Spinal cord (tissue), 10 donors: ENCODE measurements around the gene KANSL1. TPM values are rescaled to one million over a fixed set of nuclear protein-coding genes. Genes with fewer than 3 reads are reported as not detected.

Source experiments
- DNase-seq, 6 donors: peaks; one replicate each; pipeline versions ENCODE4 v3.0.0 to v3.0.0-alpha.2; 2013 to 2015; ENCODE audit warnings: low spot score in 6 of 6, low read depth in 4 of 6
- H3K27ac ChIP-seq: one replicate; pipeline ENCODE4 v1.5.1; 2013; ENCODE audit warnings: low read depth, low read length, control low read depth
- H3K27me3 ChIP-seq: one replicate; pipeline ENCODE4 v1.6.1; 2013; ENCODE audit warnings: low read length; ENCODE audit not compliant: control insufficient read depth, insufficient read depth
- H3K36me3 ChIP-seq: one replicate; pipeline ENCODE4 v1.6.1; 2013; ENCODE audit warnings: low read length; ENCODE audit not compliant: control insufficient read depth, insufficient read depth
- H3K4me1 ChIP-seq: one replicate; pipeline ENCODE4 v1.6.1; 2013; ENCODE audit warnings: low read length; ENCODE audit not compliant: control insufficient read depth, insufficient read depth
- H3K4me3 ChIP-seq: one replicate; pipeline ENCODE4 v1.5.1; 2013; ENCODE audit warnings: low read depth, low read length, control low read depth
- H3K9me3 ChIP-seq: one replicate; pipeline ENCODE4 v1.6.1; 2013; ENCODE audit warnings: low read length; ENCODE audit not compliant: control insufficient read depth, insufficient read depth
- whole genome bisulfite sequencing: methylation state at CpG from one replicate; pipeline ENCODE4 v1.1.5; 2013; ENCODE audit warnings: missing lambda C conversion rate; ENCODE audit not compliant: insufficient coverage; 5-methylcytosine and 5-hydroxymethylcytosine counted together
- polyA plus RNA-seq, 2 donors: library from polyadenylated mRNA; unstranded; fragments of 120-200 nt; gene quantifications; one replicate each; pipeline ENCODE4 v1.2.1, GENCODE V29; 2013; ENCODE audit not compliant: insufficient read length in 2 of 2
- total RNA-seq, 2 donors: library from RNA; depleted of rRNA in 1 of 2; stranded (reverse); fragments of 120-200 nt in 1 of 2; fragments of >200 nt in 1 of 2; gene quantifications; one replicate each; pipeline versions ENCODE4 v1.2.3 to v1.2.4, GENCODE V29; 2013 to 2014
- donor health status: healthy.

The KANSL1 gene
- total and polyA plus RNA-seq, 4 donors = 49.4 to 117 (median 89.9) TPM

DNA sequence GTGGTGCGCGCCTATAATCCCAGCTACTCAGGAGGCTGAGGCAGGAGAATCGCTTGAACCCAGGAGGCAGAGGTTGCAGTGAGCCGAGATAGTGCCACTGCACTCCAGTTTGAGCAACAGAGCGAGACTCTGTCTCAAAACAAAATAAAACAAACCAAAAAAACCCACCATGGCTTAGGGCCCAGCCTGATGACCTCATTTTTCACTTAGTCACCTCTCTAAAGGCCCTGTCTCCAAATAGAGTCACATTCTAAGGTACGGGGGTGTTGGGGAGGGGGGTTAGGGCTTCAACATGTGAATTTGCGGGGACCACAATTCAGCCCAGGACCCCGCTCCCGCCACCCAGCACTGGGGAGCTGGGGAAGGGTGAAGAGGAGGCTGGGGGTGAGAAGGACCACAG lies 195.6 kb downstream of the KANSL1 start:
- H3K9me3 ChIP-seq = no peaks in the 10 kb centered on the region
- H3K36me3 ChIP-seq = peaks cover 75% of the 10 kb centered on the region
- H3K27ac ChIP-seq = no peak overlapping the region
- H3K4me3 ChIP-seq = no peak overlapping the region
- peaks cover 27% of the 10 kb centered on the region for H3K4me1 ChIP-seq
- 93% methylated on average over 5 of the region's 9 CpGs for WGBS
- no peak for DNase-seq
- H3K27me3 ChIP-seq = no peaks in the 10 kb centered on the region

GRCh38 chr17:45997166-45997565 lies 196.1 kb downstream of the KANSL1 start:
- Histone ChIP-seq H3K4me3 (no peak overlapping the region), H3K27ac (no peak overlapping the region), H3K27me3 (no peaks in the 10 kb centered on the region), H3K36me3 (peaks cover 76% of the 10 kb centered on the region), H3K9me3 (no peaks in the 10 kb centered on the region), H3K4me1 (peaks cover 23% of the 10 kb centered on the region)
- no peak for DNase-seq
- WGBS = 87% methylated on average over 13 of the region's 13 CpGs

DNA sequence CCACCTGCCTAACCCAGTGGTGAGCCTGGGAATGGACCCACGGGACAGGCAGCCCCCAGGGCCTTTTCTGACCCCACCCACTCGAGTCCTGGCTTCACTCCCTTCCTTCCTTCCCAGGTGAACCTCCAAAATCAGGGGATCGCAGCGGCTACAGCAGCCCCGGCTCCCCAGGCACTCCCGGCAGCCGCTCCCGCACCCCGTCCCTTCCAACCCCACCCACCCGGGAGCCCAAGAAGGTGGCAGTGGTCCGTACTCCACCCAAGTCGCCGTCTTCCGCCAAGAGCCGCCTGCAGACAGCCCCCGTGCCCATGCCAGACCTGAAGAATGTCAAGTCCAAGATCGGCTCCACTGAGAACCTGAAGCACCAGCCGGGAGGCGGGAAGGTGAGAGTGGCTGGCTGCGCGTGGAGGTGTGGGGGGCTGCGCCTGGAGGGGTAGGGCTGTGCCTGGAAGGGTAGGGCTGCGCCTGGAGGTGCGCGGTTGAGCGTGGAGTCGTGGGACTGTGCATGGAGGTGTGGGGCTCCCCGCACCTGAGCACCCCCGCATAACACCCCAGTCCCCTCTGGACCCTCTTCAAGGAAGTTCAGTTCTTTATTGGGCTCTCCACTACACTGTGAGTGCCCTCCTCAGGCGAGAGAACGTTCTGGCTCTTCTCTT lies 196.8 kb downstream of the KANSL1 start:
- DNase-seq = no peak
- Histone ChIP-seq H3K27ac (no peak overlapping the region), H3K4me1 (peaks cover 15% of the 10 kb centered on the region), H3K9me3 (no peaks in the 10 kb centered on the region), H3K4me3 (no peak overlapping the region), H3K36me3 (peaks cover 77% of the 10 kb centered on the region), H3K27me3 (no peaks in the 10 kb centered on the region)
- WGBS = 80% methylated on average over 29 of the region's 31 CpGs

DNA sequence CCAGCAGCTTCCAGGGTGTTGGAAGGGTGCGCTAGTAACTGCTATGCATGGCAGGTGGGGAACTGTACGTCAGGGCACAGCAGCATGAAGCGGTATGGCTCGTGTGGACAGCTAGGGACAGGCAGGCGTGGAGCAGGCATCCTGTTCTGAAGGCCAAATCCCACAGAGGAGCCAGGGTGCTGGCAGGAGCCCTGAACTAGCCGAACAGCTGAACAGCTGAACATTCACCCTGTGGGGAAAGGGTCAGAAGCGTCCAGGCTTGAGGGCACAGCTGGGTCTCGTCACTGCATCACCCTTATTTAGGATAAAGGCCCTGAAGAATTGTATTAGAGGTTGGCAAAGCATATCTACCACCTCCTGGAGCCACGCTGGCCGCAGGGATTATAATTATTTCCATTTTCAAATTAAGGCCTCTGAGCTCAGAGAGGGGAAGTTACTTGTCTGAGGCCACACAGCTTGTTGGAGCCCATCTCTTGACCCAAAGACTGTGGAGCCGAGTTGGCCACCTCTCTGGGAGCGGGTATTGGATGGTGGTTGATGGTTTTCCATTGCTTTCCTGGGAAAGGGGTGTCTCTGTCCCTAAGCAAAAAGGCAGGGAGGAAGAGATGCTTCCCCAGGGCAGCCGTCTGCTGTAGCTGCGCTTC lies 197.5 kb downstream of the KANSL1 start:
- H3K27ac ChIP-seq = no peak overlapping the region
- 79% methylated on average over 11 of the region's 14 CpGs for WGBS
- DNase-seq = no peak
- no peaks in the 10 kb centered on the region for H3K27me3 ChIP-seq
- no peak overlapping the region for H3K4me3 ChIP-seq
- H3K9me3 ChIP-seq = no peaks in the 10 kb centered on the region
- peaks cover 81% of the 10 kb centered on the region for H3K36me3 ChIP-seq
- peaks cover 15% of the 10 kb centered on the region for H3K4me1 ChIP-seq

GRCh38 chr17:45994987-45995386 lies 198.2 kb downstream of the KANSL1 start:
- Histone ChIP-seq H3K36me3 (peaks cover 81% of the 10 kb centered on the region), H3K4me3 (no peak overlapping the region), H3K4me1 (peaks cover 9% of the 10 kb centered on the region), H3K27ac (no peak overlapping the region), H3K9me3 (no peaks in the 10 kb centered on the region), H3K27me3 (no peaks in the 10 kb centered on the region)
- no peak for DNase-seq
- WGBS = 93% methylated on average over 8 of the region's 8 CpGs

DNA sequence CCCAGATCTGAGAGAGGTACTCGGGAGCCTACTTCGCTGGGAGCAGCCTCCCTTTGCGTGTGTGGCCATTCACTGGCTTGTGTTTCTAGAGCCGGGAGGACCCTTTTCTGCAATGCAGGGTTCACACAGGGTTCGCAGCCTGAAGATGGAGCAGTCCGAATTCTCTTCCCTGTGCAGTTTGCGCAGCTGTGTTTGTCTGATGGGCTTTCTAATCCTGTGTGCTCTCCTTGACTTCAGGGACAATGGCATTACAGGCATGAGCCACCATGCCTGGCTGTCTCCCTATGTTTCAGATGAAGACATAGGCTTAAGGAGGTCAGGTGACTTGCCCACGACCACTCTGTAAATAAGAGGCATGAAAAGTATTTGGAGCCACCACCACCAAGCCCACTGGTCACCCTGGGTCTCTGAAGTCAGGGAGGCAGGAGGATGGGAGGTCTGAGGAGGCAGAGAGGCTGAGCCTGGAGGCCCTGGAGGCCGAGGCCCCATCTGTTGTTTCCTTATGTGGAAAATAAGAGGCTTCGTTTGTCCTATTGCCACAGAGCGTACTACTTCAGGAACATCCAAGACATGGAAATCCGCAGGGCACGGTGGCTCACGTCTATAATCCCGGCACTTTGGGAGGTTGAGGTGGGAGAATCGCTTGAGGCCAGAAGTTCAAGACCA lies 199.1 kb downstream of the KANSL1 start:
- WGBS = 76% methylated on average over 14 of the region's 16 CpGs
- Histone ChIP-seq H3K4me1 (peaks cover 5% of the 10 kb centered on the region), H3K4me3 (no peak overlapping the region), H3K36me3 (peaks cover 85% of the 10 kb centered on the region), H3K9me3 (no peaks in the 10 kb centered on the region), H3K27me3 (no peaks in the 10 kb centered on the region), H3K27ac (no peak overlapping the region)
- no peak for DNase-seq

DNA sequence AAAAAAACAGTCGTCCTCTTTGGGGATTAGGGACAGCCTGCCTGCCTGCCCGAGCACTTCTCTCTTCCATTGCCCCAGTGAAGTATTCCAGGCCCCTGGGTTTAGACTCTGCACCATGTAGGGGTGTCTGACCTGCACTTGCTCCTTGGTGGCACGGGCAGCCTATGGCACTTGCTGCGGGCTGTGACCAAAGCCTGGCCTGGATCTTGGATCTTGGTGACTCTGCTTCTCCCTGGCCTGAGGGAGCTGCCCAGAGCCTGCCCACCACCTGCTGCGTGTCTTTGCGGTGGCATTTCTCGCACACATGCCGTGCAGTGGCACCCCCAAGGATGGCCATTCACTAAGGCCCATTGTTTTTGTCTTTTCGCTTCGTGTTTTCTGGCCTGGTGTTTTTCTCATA lies 200.3 kb downstream of the KANSL1 start:
- no peak for DNase-seq
- Histone ChIP-seq H3K9me3 (no peaks in the 10 kb centered on the region), H3K4me3 (no peak overlapping the region), H3K27me3 (no peaks in the 10 kb centered on the region), H3K27ac (no peak overlapping the region), H3K36me3 (peaks cover 85% of the 10 kb centered on the region), H3K4me1 (peaks cover 5% of the 10 kb centered on the region)
- 65% methylated on average over 10 of the region's 10 CpGs for WGBS

DNA sequence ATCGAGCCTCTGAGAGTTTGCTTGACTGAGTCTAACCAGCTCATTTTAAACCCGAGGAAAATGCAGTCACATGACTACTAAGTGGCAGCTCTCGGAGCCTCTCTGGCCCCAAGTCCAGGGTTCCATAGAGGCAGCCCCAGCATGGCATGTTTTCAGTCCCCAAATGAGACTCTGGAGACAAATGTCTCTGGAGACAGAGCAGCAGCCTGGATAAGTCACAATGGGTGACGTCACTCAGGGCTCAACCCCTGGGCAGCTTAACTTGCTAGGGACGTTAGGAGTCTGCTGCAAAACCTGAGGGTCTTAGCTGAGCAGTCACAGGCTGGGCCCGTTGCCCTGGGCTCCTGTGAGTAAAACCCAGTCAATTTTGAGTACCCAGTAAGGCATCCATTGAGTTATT lies 201.1 kb downstream of the KANSL1 start:
- H3K27me3 ChIP-seq = no peaks in the 10 kb centered on the region
- peak in 1 of 6 donors; percentile 66 for DNase-seq
- peaks cover 5% of the 10 kb centered on the region for H3K4me1 ChIP-seq
- H3K36me3 ChIP-seq = peaks cover 82% of the 10 kb centered on the region
- no peak overlapping the region for H3K27ac ChIP-seq
- H3K4me3 ChIP-seq = no peak overlapping the region
- no peaks in the 10 kb centered on the region for H3K9me3 ChIP-seq
- WGBS = 31% methylated on average over 6 of the region's 6 CpGs

GRCh38 chr17:45991341-45991740 lies 201.9 kb downstream of the KANSL1 start:
- no peak for DNase-seq
- Histone ChIP-seq H3K36me3 (peaks cover 79% of the 10 kb centered on the region), H3K4me1 (peaks cover 8% of the 10 kb centered on the region), H3K27ac (no peak overlapping the region), H3K27me3 (no peaks in the 10 kb centered on the region), H3K9me3 (no peaks in the 10 kb centered on the region), H3K4me3 (no peak overlapping the region)
- WGBS = 91% methylated on average over 8 of the region's 10 CpGs

DNA sequence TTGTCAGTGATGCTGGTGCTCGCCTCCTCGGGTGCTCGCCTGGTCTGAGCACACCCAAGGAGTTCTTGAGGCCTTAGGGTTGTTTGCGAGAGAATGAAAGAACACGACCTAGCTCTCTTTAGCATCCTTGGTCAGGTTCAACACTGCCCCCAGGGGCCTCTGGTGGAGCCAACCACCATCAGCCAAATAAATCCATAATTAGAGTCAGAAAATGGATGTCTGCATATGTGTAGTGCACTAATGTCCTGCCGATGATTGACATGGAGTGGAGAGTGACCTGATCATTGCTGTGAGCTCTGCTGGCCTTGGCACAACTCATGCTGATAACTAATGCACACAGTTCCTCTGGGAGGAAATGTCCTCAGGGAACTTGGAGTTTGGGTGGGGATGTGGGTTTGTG lies 202.3 kb downstream of the KANSL1 start:
- Histone ChIP-seq H3K27me3 (no peaks in the 10 kb centered on the region), H3K36me3 (peaks cover 79% of the 10 kb centered on the region), H3K4me1 (peaks cover 8% of the 10 kb centered on the region), H3K9me3 (no peaks in the 10 kb centered on the region), H3K27ac (no peak overlapping the region), H3K4me3 (no peak overlapping the region)
- 94% methylated on average over 4 of the region's 6 CpGs for WGBS
- no peak for DNase-seq
